HEK293T (cell line): ENCODE measurements around the gene HYAL3.
A peak's percentile ranks its signal among the peaks of the same experiment; 100 is the strongest.

Source experiments
- CTCF ChIA-PET: fragments of 350-600 bp; formaldehyde crosslinking; extraction: SDS; loops from one replicate; lab custom pipeline; 2021; ENCODE audit warnings: antibody characterized with exemption, inconsistent platforms; lab: Yijun Ruan, JAX
- POLR2A ChIA-PET: fragments of 350-600 bp; formaldehyde crosslinking; extraction: SDS; loops from one replicate; lab custom pipeline; 2020; ENCODE audit warnings: antibody characterized with exemption, inconsistent platforms; lab: Yijun Ruan, JAX
- DNase-seq: peaks from one replicate; pipeline ENCODE4 v3.0.0; 2012; ENCODE audit warnings: mixed read lengths; ENCODE audit errors: extremely low spot score
- ARNT ChIP-seq: fragments of 450-650 bp; IDR thresholded peaks from 2 replicates; pipeline ENCODE4 v1.6.1; 2017; ENCODE audit warnings: mild to moderate bottlenecking
- BHLHE40 ChIP-seq: fragments of 450-650 bp; IDR thresholded peaks from 2 replicates; pipeline ENCODE4 v1.6.1; 2016; ENCODE audit warnings: mild to moderate bottlenecking, moderate library complexity, borderline replicate concordance
- CTBP1 ChIP-seq: fragments of 450-650 bp; IDR thresholded peaks from 2 replicates; pipeline ENCODE4 v1.6.1; 2016; ENCODE audit warnings: borderline replicate concordance
- ELF4 ChIP-seq: fragments of 450-650 bp; IDR thresholded peaks from 2 replicates; pipeline ENCODE4 v1.6.1; 2017; ENCODE audit warnings: antibody characterized with exemption
- FOXA1 ChIP-seq: fragments of 450-650 bp; IDR thresholded peaks from 2 replicates; pipeline ENCODE4 v1.6.1; 2016; ENCODE audit warnings: mild to moderate bottlenecking
- FOXK2 ChIP-seq: fragments of 450-650 bp; IDR thresholded peaks from 2 replicates; pipeline ENCODE4 v1.6.1; 2016; ENCODE audit warnings: mild to moderate bottlenecking
- FOXM1 ChIP-seq: fragments of 450-650 bp; IDR thresholded peaks from 2 replicates; pipeline ENCODE4 v1.6.1; 2017; ENCODE audit warnings: mild to moderate bottlenecking, borderline replicate concordance
- HDGF ChIP-seq: fragments of 450-650 bp; IDR thresholded peaks from 2 replicates; pipeline ENCODE4 v1.6.1; 2017; ENCODE audit warnings: antibody characterized with exemption, borderline replicate concordance
- L3MBTL2 ChIP-seq: fragments of 450-650 bp; conservative IDR thresholded peaks from 2 replicates; pipeline ENCODE4 v1.6.1; 2016; ENCODE audit warnings: mild to moderate bottlenecking
- LEF1 ChIP-seq: fragments of 450-650 bp; IDR thresholded peaks from 2 replicates; pipeline ENCODE4 v1.6.1; 2017; ENCODE audit warnings: mild to moderate bottlenecking, borderline replicate concordance
- NFRKB ChIP-seq: fragments of 450-650 bp; IDR thresholded peaks from 2 replicates; pipeline ENCODE4 v1.6.1; 2016; ENCODE audit warnings: mild to moderate bottlenecking, moderate library complexity
- PKNOX1 ChIP-seq: fragments of 450-650 bp; IDR thresholded peaks from 2 replicates; pipeline ENCODE4 v1.6.1; 2016
- SP1 ChIP-seq: fragments of 450-650 bp; IDR thresholded peaks from 2 replicates; pipeline ENCODE4 v1.6.1; 2017
- SUZ12 ChIP-seq: fragments of 450-650 bp; IDR thresholded peaks from 2 replicates; pipeline ENCODE4 v1.6.1; 2016; ENCODE audit warnings: mild to moderate bottlenecking
- TARDBP ChIP-seq: fragments of 450-650 bp; IDR thresholded peaks from 2 replicates; pipeline ENCODE4 v1.6.1; 2016
- ZNF384 ChIP-seq: fragments of 450-650 bp; IDR thresholded peaks from 2 replicates; pipeline ENCODE4 v1.6.1; 2016

The HYAL3 gene

GRCh38 chr3:50304601-50305000 lies 5.4 kb upstream of the HYAL3 start:
- TF ChIP-seq LEF1 = no peak
- TF ChIP-seq NFRKB = no peak
- TF ChIP-seq ELF4 = no peak
- TF ChIP-seq L3MBTL2 = no peak
- no peak for TF ChIP-seq BHLHE40
- no peak for TF ChIP-seq PKNOX1
- no peak for TF ChIP-seq CTBP1
- TF ChIP-seq HDGF = no peak
- TF ChIP-seq ARNT = no peak
- no peak for TF ChIP-seq FOXK2
- TF ChIP-seq FOXM1 = no peak
- ChIA-PET CTCF (interaction anchor here (0.7 kb wide), 1 partner anchor 43 kb away, joined by 4 read pairs; no protein-coding TSS in a partner anchor), POLR2A (interaction anchor here (0.9 to 1.2 kb wide), 2 partner anchors 15 to 16 kb away, joined by 3 read pairs; no protein-coding TSS in a partner anchor)
- DNase-seq = no peak

GRCh38 chr3:50303013-50303815 lies 4.0 kb upstream of the HYAL3 start, which contains the start of gene HYAL1:
Gene HYAL1, minus strand, starts transcription at chr3:50303574. Its CDS starts 618 bp downstream, at chr3:50302956.
- ChIA-PET CTCF (no interaction called here), POLR2A (no interaction called here)
- no peak for TF ChIP-seq SP1
- TF ChIP-seq ARNT = no peak
- no peak for TF ChIP-seq FOXM1
- TF ChIP-seq FOXK2 = no peak
- no peak for TF ChIP-seq LEF1
- TF ChIP-seq FOXA1 = no peak
- no peak for TF ChIP-seq SUZ12
- no peak for TF ChIP-seq BHLHE40
- TF ChIP-seq ZNF384 = no peak
- TF ChIP-seq ELF4 = no peak
- TF ChIP-seq PKNOX1 = no peak
- TF ChIP-seq L3MBTL2 = no peak
- TF ChIP-seq NFRKB = no peak
- DNase-seq = no peak

GRCh38 chr3:50302095-50303012 lies 3.1 kb upstream of the HYAL3 start:
- CTCF ChIA-PET = no interaction called here
- no peak for TF ChIP-seq FOXA1
- TF ChIP-seq BHLHE40 = no peak
- TF ChIP-seq HDGF = no peak
- TF ChIP-seq SUZ12 = no peak
- TF ChIP-seq NFRKB = no peak
- TF ChIP-seq LEF1 = no peak
- TF ChIP-seq FOXK2 = no peak
- TF ChIP-seq PKNOX1 = no peak
- no peak for TF ChIP-seq ELF4
- no peak for TF ChIP-seq ZNF384
- no peak for TF ChIP-seq CTBP1
- TF ChIP-seq ARNT = no peak
- TF ChIP-seq FOXM1 = no peak
- no peak for TF ChIP-seq SP1
- TF ChIP-seq TARDBP = no peak
- TF ChIP-seq L3MBTL2 = no peak
- DNase-seq = no peak

GRCh38 chr3:50300681-50301254 lies 1.6 kb upstream of the HYAL3 start:
- ChIA-PET POLR2A (interaction anchor here (1.0 to 3.5 kb wide), 3 partner anchors 9 to 36 kb away, joined by 4 to 21 read pairs (median 5); partner anchors contain the start of gene TUSC2), CTCF (no interaction called here)
- TF ChIP-seq FOXK2 (no peak), SP1 (no peak), FOXM1 (no peak), ELF4 (no peak)

More at GRCh38 chr3:50302095-50303012, 3.1 kb upstream of the HYAL3 start:
- POLR2A ChIA-PET = no interaction called here

GRCh38 chr3:50299929-50300680 lies 900 bp upstream of the HYAL3 start:
- no peak for DNase-seq
- TF ChIP-seq BHLHE40 (no peak), ARNT (no peak), SP1 (no peak), LEF1 (no peak), TARDBP (no peak), L3MBTL2 (peak; percentile 27), FOXK2 (no peak), CTBP1 (no peak), PKNOX1 (no peak), ZNF384 (no peak), NFRKB (no peak), SUZ12 (no peak), FOXA1 (no peak), HDGF (peak; percentile 71; the same call in 1 of the 2 replicates), ELF4 (no peak), FOXM1 (no peak)
- ChIA-PET CTCF (interaction anchor here (1.3 to 2.1 kb wide), 3 partner anchors 20 to 106 kb away, joined by 3 to 8 read pairs (median 4); no protein-coding TSS in a partner anchor), POLR2A (interaction anchor here (0.6 to 3.5 kb wide), 11 partner anchors 9 to 239 kb away, joined by 3 to 23 read pairs (median 4); partner anchors contain the start of gene TUSC2)

More at GRCh38 chr3:50300681-50301254, 1.6 kb upstream of the HYAL3 start:
- DNase-seq = no peak
